Activated gamma-delta T cell treated with Interleukin-2 at 50 U/mL for 16 hours (primary cell): ENCODE data around the gene RIC1.
"Not testable (repeated sequence)": the region's sequence is repeated elsewhere in the genome, so short reads cannot be mapped to it uniquely, and the experiment has no call there.

Source experiments
- DNase-seq: peaks from one replicate; pipeline ENCODE4 v3.0.0-alpha.2; 2020

RIC1 gene

GRCh38 chr9:5622016-5622415, 6.9 kb upstream of the RIC1 start:
- DNase-seq, result no peak

GRCh38 chr9:5624655-5625054, 4.3 kb upstream of the RIC1 start:
- DNase-seq, result no peak

DNA sequence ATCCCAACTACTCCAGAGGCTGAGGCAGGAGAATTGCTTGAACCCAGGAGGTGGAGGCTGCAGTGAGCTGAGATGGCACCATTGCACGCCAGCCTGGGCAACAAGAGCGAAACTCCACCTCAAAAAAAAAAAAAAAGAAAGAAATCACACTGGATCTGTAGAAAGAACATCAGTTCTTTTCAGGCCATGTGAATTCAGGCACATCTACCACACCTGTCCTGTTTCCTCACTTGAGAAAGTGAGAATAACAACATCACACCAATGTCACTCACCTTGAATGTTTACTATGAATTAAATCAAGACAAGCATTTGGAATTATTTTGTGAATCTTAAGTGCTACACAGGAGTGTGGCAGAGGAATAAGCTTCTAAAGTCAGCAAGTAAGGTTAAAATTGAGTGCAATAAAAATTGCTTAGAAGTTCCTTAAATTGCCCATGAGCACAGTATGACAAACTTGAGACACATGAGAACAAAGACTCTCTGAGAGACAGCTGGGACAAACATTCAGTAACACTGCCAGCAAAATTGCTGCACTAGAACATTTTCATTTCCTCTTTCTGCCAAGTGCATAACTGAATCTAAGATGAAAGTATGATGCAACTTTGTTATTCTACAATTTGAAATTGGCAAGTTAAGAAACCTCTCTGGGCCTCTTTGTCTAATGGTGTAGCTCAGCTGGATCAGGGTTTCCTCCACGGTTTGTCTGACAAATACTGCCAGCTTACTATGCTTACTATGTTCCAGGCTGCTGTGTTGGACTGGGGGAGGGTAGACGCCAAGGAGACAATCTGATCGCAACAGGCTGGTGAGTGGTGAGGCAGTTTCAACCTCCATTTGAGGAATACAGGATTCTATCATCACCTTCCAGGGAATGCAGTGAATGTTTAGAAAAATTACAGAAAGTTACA, 1.9 kb upstream of the RIC1 start:
- peak; percentile 14 for DNase-seq

GRCh38 chr9:5627686-5628085, 1.2 kb upstream of the RIC1 start:
- not testable (repeated sequence) for DNase-seq

DNA sequence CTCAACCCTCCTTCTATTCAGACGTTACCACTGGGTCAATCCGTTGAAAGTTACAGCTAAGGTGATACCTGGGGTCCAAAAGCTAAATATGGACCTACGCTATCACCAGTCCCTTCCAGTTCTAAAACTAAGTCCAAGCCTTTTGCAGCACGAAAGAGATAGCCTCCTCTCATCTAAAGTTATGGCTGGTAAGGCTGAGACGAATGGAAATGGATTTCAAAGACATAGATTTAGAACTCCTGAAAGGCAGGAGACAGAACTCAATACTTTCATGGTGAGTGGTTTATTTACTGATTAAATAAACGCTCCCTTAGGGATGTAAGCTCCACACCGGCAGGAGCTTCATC, 751 bp upstream of the RIC1 start:
- no peak for DNase-seq

GRCh38 chr9:5629312-5630080, 589 bp downstream of the RIC1 start:
- DNase-seq, result peak; percentile 27

DNA sequence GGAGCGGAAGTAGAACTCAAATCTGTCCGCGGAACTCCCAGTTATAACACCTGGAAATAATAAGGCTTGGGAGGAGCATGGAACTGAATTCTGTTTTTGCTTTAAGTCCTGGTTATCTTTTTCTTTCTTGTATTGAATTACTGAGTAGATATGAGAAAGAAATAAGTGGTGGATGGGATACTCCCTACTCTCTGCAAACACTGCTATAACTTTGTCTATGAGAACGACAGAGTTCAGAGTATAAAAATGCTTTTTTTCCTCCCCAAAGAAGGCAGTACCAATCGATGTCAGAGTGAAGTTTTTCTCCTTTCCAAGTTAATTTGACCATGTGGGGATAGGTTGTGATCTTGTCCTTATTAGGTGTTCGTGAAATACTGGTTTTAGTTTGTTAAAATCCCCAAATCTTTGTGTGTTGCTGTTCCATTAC, 1.2 kb downstream of the RIC1 start:
- DNase-seq, result no peak

DNA sequence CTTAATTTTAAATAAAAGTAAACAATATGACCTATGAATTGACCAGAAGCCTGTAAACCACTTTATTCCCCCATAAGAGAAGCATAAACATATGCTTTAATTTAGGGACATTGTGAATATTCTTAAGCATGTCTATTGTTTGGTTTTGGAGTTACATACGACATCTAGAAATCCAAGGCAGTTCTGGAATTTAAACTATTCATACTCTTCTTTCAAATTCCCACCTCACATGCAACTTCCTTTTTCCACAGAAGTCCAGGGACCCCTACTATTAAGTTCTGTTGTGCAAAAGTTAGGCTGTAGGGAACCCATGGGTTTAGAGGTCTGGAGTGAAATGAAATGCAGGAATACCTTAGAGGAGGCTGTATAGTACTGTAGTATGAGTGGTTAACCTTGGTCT, 2.1 kb downstream of the RIC1 start:
- no peak for DNase-seq

DNA sequence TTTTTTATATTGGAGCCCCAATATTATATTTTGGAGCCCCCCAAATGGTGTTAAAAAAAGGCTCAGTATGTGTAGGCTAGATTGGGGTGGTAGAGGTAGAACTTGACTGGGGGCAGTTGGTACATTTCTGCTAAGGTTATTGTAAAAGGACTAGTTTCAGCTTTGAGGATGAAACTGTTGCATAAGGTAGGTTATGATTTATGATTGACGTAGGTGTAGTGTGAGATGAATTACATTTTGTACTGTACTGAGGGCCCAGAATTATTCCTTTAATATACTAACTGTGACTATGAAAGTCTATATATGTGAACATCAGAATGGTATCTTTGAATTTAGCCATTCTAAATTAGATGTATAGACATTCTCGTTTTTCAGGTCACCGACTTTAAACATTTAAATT, 3.6 kb downstream of the RIC1 start:
- DNase-seq, result no peak

DNA sequence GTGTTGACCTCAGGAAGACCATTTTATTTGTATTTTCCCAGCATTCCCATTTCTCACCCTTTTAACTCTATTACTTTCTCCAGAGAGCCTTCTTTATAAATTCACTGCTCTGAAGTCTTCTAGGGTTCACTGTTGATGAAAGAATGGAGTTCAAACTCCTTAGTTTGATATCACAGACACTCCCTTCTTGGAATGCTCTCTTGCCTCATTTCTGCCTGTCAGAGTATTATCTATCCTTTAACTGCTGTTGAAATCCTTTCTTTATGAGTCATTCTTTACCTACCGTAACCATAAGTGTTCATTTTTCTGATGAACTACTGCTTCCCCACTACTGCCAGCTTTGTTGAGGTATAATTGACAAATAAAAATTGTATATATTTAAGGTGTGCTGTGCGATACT, 4.3 kb downstream of the RIC1 start:
- DNase-seq, result no peak

DNA sequence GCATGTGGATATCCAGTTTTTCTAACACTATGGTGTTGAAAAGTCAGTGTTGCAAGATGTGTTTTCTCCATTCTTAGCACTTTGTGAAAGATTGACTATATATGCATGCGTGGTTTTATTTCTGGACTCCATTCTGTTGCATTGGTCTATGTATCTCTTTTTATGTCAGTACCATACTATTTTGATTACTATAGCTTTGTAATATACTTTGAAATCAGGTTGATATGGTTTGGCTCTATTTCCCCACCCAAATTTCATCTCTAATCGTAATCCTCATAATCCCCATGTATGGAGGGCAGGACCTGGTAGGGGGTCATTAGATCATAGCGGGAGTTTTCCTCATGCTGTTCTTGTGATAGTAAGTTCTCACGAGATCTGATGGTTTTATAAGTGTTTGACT, 6.5 kb downstream of the RIC1 start:
- DNase-seq, result no peak

DNA sequence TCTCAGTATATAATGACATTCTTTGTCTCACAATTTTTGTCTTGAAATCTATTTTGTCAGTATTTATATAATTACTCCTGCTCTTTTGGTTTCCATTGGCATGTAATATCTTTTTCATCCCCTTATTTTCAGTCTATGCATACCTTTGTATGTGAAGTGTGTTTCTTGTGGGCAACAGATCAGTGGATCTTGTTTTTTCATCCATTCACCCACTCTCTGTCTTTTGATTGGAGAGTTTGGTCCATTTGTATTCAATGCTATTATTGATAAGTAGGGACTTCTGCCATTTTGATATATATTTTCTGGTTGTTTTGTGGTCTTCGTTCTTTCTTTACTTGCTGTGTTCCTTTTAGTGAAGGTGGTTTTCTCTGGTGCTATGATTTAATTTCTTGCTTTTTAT, 10.9 kb downstream of the RIC1 start:
- DNase-seq, result no peak

- no peak for DNase-seq
These were observed 13.3 kb downstream of the RIC1 start for GRCh38 chr9:5642170-5642569.

DNA sequence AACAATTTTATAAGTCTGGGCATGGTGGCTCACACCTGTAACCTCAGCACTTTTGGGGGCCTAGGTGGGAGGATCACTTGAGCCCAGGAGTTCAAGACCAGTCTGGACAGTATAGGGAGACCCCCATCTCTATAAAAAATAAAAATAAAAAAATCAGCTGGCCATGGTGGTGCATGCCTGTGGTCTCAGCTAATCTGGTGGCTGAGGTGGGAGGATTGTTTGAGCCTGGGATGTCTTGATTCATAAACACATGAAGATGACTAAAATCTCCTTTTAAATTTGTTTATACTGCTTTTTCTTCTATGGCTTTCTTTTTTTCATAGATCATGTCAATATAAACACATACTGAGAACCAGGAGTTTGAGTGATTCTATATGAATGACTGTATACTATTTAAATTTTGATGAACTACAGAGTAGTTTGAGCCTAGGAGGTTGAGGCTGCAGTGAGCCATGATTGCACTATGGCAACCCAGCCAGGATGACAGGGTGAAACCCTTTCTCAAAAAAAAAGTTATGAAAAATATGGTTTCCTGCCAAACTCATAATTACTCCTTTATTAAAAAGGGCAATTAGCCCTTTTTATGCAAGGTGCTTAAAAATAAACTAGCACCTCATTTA, 14.2 kb downstream of the RIC1 start:
- DNase-seq, result no peak

- no peak for DNase-seq
These were observed 15.6 kb downstream of the RIC1 start for GRCh38 chr9:5644501-5644900.

GRCh38 chr9:5646116-5646515, 17.2 kb downstream of the RIC1 start:
- DNase-seq, result no peak

DNA sequence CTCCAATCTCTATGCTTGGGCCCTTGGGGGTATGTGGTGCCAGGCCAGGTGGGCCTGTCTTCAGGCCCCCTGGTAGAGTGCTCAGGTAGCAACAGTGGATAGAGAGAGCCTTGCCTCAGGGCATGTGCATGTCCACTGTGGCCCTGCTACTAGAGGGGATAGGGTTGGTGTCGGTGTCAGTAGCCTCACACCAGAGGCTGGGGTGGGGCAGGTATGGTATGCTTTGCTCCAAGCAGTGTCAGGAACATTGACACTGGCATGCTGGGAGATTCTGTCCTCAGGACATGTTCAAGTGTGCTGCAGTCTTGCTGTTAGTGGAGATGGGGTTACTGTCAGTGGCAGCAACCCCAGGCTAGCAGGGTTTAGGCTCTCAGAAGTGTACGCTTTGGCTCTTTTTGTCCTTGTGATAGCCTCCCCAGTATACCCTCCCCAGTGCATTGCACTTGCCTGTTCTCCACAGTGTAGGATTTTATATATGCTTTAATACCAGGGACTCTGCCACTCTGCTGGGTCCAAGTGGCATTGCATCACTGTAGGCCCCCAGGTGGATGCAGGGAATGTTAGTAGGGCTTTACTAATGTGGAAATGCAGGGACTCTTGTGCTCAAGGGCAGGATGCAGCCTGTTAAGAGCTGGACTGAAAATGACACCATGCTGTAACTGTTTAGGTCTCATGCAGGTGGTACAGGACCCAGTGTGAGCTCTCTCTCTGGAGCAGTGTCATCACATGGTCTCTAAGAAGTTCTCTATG, 21.6 kb downstream of the RIC1 start:
- no peak for DNase-seq

DNA sequence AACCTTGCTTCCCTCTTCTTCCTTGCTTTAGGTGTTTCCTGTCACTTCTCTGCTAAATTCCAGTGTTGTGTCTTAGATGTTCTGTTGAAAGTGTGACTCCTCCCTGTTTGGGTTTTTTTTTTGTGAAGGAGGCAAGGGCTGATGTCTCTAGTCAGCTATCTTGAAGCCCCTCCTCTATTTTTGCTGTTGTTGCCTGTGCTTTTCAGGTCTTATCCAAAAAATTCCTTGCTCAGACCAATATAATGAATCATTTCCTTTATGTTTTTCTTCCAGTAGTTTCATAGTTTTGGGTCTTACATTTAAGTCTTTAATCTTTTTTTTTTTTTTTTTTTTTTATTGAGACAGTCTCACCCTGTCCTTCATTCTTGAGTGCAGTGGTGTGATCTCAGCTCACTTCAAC, 22.3 kb downstream of the RIC1 start:
- no peak for DNase-seq

GRCh38 chr9:5652821-5653220, 23.9 kb downstream of the RIC1 start:
- no peak for DNase-seq

- not testable (repeated sequence) for DNase-seq
These were observed 33.9 kb downstream of the RIC1 start for GRCh38 chr9:5662804-5663203.

DNA sequence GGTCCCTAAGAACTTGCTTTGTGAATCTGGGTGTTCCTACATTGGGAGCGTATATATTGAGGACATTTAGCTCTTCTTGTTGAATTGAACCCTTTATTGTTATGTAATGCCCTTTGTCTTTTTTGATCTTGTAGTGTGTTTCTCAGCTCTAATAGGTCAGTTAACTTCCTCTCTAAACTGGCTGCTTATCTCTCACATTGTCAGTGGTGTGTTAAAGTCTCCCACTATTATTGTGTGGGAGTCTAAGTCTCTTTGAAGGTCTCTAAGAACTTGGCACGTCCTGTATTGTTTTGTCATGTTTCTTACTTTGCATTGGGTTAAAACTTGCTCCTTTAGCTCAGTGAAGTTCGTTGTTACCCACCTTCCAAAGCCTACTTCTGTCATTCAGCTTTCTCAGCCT, 36.2 kb downstream of the RIC1 start:
- DNase-seq, result no peak

- DNase-seq, result no peak
These were observed 38.5 kb downstream of the RIC1 start for GRCh38 chr9:5667391-5667790.

- no peak for DNase-seq
These were observed 41.2 kb downstream of the RIC1 start for GRCh38 chr9:5670079-5670478.
